Erythroblast (primary cell): ENCODE data around the gene FBXL22.

Source experiments
- GATA1 ChIP-seq: IDR thresholded peaks from 2 replicates; pipeline ENCODE4 v1.6.1; 2011; ENCODE audit warnings: low read depth, mild to moderate bottlenecking, control low read depth, low read length, moderate library complexity
- POLR2A ChIP-seq: IDR thresholded peaks from 2 replicates; pipeline ENCODE4 v1.6.1; 2011; ENCODE audit warnings: mild to moderate bottlenecking, low read length

DNA sequence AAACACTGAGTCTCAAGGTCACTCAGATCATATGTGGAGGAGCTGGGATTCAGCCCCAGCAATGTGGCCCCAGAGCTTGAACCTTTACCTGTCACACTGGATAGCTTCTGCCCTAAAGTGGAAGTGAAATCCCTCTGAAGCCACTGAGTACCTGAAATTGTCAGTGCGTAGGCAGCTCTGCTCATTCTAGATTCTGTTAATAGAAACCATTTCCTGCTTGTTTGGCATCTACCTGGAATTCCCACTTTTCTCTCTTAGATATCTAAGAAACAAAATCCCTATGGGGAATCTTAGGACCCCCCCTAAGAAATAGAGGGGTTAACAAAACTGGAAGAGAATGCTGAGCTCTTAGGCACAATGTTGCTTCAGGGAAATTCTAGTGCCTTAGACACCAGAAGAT, 29.8 kb downstream of the FBXL22 start:
- TF ChIP-seq POLR2A (no peak), GATA1 (no peak)
